OCI-LY3 (cell line): ENCODE data around the gene CHD1.

ENCODE experiments used
- H2AFZ ChIP-seq: fragments of 200-600, 300-600 bp; shearing (Covaris generic); 2 replicates; pipeline ENCODE4 v1.6.0; 2014; ENCODE audit warnings: antibody characterized with exemption, low read depth, low read length
- H3K27ac ChIP-seq: fragments of 200-600, 300-600 bp; sonication (generic); 2 replicates; pipeline ENCODE4 v1.5.1; 2014; ENCODE audit warnings: mild to moderate bottlenecking, low read length, moderate library complexity, mixed read lengths
- H3K27me3 ChIP-seq: fragments of 200-600, 300-600 bp; sonication (generic); 2 replicates; pipeline ENCODE4 v1.6.1; 2014; ENCODE audit warnings: low read depth, low read length, mixed read lengths
- H3K36me3 ChIP-seq: fragments of 200-600, 300-600 bp; sonication (generic); replicated peaks from 2 replicates; pipeline ENCODE3; 2014; ENCODE audit warnings: low read depth, low read length, mixed read lengths
- H3K4me1 ChIP-seq: fragments of 300-600, 200-600 bp; sonication (generic); 2 replicates; pipeline ENCODE4 v1.6.1; 2014; ENCODE audit warnings: low read length, mixed read lengths
- H3K4me2 ChIP-seq: fragments of 200-600, 300-600 bp; sonication (generic); 2 replicates; pipeline ENCODE4 v1.6.1; 2014; ENCODE audit warnings: low read length, mixed read lengths
- H3K4me3 ChIP-seq: fragments of 300-600, 200-600 bp; sonication (generic); 2 replicates; pipeline ENCODE4 v1.5.1; 2014; ENCODE audit warnings: antibody characterized with exemption, mild to moderate bottlenecking, low read length, moderate library complexity
- H3K79me2 ChIP-seq: fragments of 300-600, 200-600 bp; shearing (Covaris generic); 2 replicates; pipeline ENCODE4 v1.6.1; 2014; ENCODE audit warnings: mild to moderate bottlenecking, low read length, mixed read lengths
- H3K9ac ChIP-seq: fragments of 300-600, 200-600 bp; shearing (Covaris generic); 2 replicates; pipeline ENCODE4 v1.6.0; 2014; ENCODE audit warnings: mild to moderate bottlenecking, low read length, moderate library complexity
- H3K9me3 ChIP-seq: fragments of 200-600, 300-600 bp; shearing (Covaris generic); 2 replicates; pipeline ENCODE4 v1.6.1; 2014; ENCODE audit warnings: low read length, mixed read lengths; ENCODE audit not compliant: insufficient read depth
- H4K20me1 ChIP-seq: fragments of 200-600, 300-600 bp; sonication (generic); 2 replicates; pipeline ENCODE4 v1.6.1; 2016; ENCODE audit warnings: low read length, mixed read lengths; ENCODE audit not compliant: insufficient read depth
- CTCF ChIP-seq: fragments of 200-600, 300-600 bp; sonication (generic); IDR thresholded peaks from 2 replicates; pipeline ENCODE4 v1.5.1; 2014; ENCODE audit warnings: antibody characterized with exemption, low read length, low read depth
- EZH2phosphoT487 ChIP-seq: fragments of 200-600 bp; shearing (Covaris generic); IDR thresholded peaks from 2 replicates; pipeline ENCODE4 v1.6.1; 2018; ENCODE audit warnings: antibody characterized with exemption, mixed run types, low read depth

The CHD1 gene

GRCh38 chr5:98964621-98965020 lies 35.8 kb upstream of the CHD1 start:
- Histone ChIP-seq H3K27ac (no peak overlapping the region), H3K4me1 (peaks cover 11% of the 10 kb centered on the region), H3K4me2 (no peak overlapping the region), H3K4me3 (no peak overlapping the region), H4K20me1 (no peaks in the 10 kb centered on the region), H2AFZ (no peak overlapping the region), H3K9ac (no peak overlapping the region), H3K27me3 (no peaks in the 10 kb centered on the region), H3K79me2 (no peaks in the 10 kb centered on the region), H3K9me3 (no peaks in the 10 kb centered on the region), H3K36me3 (no peaks in the 10 kb centered on the region)
- TF ChIP-seq CTCF, result no peak
- TF ChIP-seq EZH2phosphoT487, result no peak

- no peak overlapping the region for H3K4me2 ChIP-seq
- H3K9me3 ChIP-seq, result no peaks in the 10 kb centered on the region
- H4K20me1 ChIP-seq, result no peaks in the 10 kb centered on the region
- TF ChIP-seq CTCF (no peak), EZH2phosphoT487 (no peak)
- H3K27ac ChIP-seq, result no peak overlapping the region
- no peak overlapping the region for H3K4me3 ChIP-seq
- H3K36me3 ChIP-seq, result no peaks in the 10 kb centered on the region
- H3K9ac ChIP-seq, result no peak overlapping the region
- no peak overlapping the region for H2AFZ ChIP-seq
- H3K27me3 ChIP-seq, result no peaks in the 10 kb centered on the region
- peaks cover 9% of the 10 kb centered on the region for H3K4me1 ChIP-seq
- H3K79me2 ChIP-seq, result no peaks in the 10 kb centered on the region
Observed at GRCh38 chr5:98963019-98963418, 34.2 kb upstream of the CHD1 start.

GRCh38 chr5:98962587-98962986 lies 33.8 kb upstream of the CHD1 start:
- H3K9me3 ChIP-seq, result no peaks in the 10 kb centered on the region
- peaks cover 9% of the 10 kb centered on the region for H3K4me1 ChIP-seq
- no peak overlapping the region for H3K27ac ChIP-seq
- no peaks in the 10 kb centered on the region for H3K36me3 ChIP-seq
- H3K4me3 ChIP-seq, result no peak overlapping the region
- no peak for TF ChIP-seq EZH2phosphoT487
- TF ChIP-seq CTCF, result no peak
- H3K4me2 ChIP-seq, result no peak overlapping the region
- H3K9ac ChIP-seq, result no peak overlapping the region
- H4K20me1 ChIP-seq, result no peaks in the 10 kb centered on the region
- H3K79me2 ChIP-seq, result no peaks in the 10 kb centered on the region
- no peak overlapping the region for H2AFZ ChIP-seq
- no peaks in the 10 kb centered on the region for H3K27me3 ChIP-seq

- TF ChIP-seq EZH2phosphoT487, result no peak
- no peak for TF ChIP-seq CTCF
- Histone ChIP-seq H3K4me2 (no peak overlapping the region), H2AFZ (no peak overlapping the region), H3K36me3 (no peaks in the 10 kb centered on the region), H3K4me3 (no peak overlapping the region), H3K4me1 (peaks cover 9% of the 10 kb centered on the region), H3K27me3 (no peaks in the 10 kb centered on the region), H3K27ac (no peak overlapping the region), H3K9ac (no peak overlapping the region), H4K20me1 (no peaks in the 10 kb centered on the region), H3K79me2 (no peaks in the 10 kb centered on the region), H3K9me3 (no peaks in the 10 kb centered on the region)
Observed at GRCh38 chr5:98961665-98962344, 33.0 kb upstream of the CHD1 start.
